ENCODE results near the gene YPEL5. TPM values are rescaled to one million over a fixed set of nuclear protein-coding genes. Genes with fewer than 3 reads are reported as not detected.

YPEL5 gene
- total and polyA plus RNA-seq, 2 experiments from 2014 or later, result 94.4 to 98.3 TPM

DNA sequence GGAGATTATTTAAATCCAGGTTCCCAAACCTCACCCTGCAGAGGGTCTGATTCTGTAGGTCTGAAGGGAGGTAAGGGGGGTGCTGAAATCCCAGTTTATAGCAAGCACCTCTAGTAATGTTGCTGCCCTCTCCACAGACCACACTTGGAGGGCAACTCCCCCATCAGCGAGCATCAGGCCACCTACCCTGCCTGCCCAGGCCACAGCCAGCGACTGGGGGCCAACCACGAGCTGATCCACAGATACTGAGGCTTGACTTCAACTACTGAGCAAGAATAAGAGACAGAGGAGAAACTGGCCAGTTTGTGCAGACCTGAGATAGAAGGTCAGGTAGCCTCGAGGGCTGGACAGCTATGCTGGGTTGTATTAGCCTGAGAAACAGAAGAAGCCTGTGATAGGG lies 48.2 kb downstream of the YPEL5 start:
- no peaks in the 10 kb centered on the region for H3K79me2 ChIP-seq
- H3K27ac ChIP-seq, result no peak overlapping the region
- no peaks in the 10 kb centered on the region for H3K9me3 ChIP-seq (ENCODE audit: low read depth)
- H3K4me1 ChIP-seq (ENCODE audit: insufficient read depth), result peaks cover 11% of the 10 kb centered on the region
- DNase-seq (ENCODE audit: low spot score), result no peak
- no peaks in the 10 kb centered on the region for H3K27me3 ChIP-seq
- 96% methylated on average over 4 of the region's 4 CpGs for WGBS (ENCODE audit: low lambda C conversion rate, missing lambda C conversion rate)
- TF ChIP-seq, protein P1, sequence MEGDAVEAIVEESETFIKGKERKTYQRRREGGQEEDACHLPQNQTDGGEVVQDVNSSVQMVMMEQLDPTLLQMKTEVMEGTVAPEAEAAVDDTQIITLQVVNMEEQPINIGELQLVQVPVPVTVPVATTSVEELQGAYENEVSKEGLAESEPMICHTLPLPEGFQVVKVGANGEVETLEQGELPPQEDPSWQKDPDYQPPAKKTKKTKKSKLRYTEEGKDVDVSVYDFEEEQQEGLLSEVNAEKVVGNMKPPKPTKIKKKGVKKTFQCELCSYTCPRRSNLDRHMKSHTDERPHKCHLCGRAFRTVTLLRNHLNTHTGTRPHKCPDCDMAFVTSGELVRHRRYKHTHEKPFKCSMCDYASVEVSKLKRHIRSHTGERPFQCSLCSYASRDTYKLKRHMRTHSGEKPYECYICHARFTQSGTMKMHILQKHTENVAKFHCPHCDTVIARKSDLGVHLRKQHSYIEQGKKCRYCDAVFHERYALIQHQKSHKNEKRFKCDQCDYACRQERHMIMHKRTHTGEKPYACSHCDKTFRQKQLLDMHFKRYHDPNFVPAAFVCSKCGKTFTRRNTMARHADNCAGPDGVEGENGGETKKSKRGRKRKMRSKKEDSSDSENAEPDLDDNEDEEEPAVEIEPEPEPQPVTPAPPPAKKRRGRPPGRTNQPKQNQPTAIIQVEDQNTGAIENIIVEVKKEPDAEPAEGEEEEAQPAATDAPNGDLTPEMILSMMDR (IDR thresholded peaks at IDR 0.05; ENCODE audit: poor library complexity), result no peak
- H4K20me1 ChIP-seq (ENCODE audit: insufficient read depth, poor library complexity, severe bottlenecking), result no peaks in the 10 kb centered on the region
- no peak overlapping the region for H3K4me3 ChIP-seq
- no peaks in the 10 kb centered on the region for H3K36me3 ChIP-seq (replicated peaks; ENCODE audit: insufficient read depth, low read depth)
- H3K9me2 ChIP-seq (replicated peaks; ENCODE audit: insufficient read depth), result no peaks in the 10 kb centered on the region
- H3K4me2 ChIP-seq, result no peak overlapping the region
- H2AFZ ChIP-seq, result no peak overlapping the region

DNA sequence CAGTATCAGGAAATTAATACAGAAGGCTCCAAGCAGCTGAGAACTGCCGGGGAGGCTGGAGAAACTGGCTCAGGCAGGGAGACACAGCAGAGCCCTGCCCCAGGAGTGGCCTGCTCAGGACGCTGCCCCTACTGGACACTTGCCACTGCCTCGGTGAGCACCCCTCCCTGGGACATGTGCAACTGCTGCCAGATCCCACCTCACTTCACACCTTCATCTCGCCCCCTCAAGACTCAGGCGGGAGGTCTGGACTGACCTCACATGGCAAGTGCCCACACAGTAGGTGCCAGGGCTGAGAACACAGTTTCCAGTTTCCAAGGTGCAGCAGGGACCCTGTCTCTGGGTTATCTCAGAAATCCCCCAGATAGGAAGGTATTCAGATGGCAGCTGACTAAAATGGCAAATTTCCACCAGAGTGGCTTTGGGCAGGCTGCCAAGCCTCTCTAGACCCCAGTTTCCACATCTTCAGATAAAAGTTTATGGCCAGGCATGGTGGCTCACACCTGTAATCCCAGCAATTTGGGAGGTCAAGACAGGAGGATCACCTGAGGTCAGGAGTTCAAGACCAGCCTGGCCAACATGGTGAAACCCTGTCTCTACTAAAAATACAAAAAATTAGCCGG lies 50.9 kb downstream of the YPEL5 start:
- Histone ChIP-seq H3K4me2 (no peak overlapping the region), H3K36me3 (replicated peaks; ENCODE audit: insufficient read depth, low read depth) (no peaks in the 10 kb centered on the region), H3K4me3 (no peak overlapping the region), H3K27me3 (no peaks in the 10 kb centered on the region), H2AFZ (no peak overlapping the region), H3K9me2 (replicated peaks; ENCODE audit: insufficient read depth) (no peaks in the 10 kb centered on the region), H3K79me2 (no peaks in the 10 kb centered on the region), H3K4me1 (ENCODE audit: insufficient read depth) (peaks cover 4% of the 10 kb centered on the region), H3K27ac (no peak overlapping the region), H4K20me1 (ENCODE audit: insufficient read depth, poor library complexity, severe bottlenecking) (no peaks in the 10 kb centered on the region), H3K9me3 (ENCODE audit: low read depth) (no peaks in the 10 kb centered on the region)
- DNase-seq (ENCODE audit: low spot score), result no peak
- no peak for TF ChIP-seq EZH2 (IDR thresholded peaks at IDR 0.05; ENCODE audit: borderline replicate concordance)
- TF ChIP-seq, protein P1 (IDR thresholded peaks at IDR 0.05; ENCODE audit: poor library complexity), result peak; percentile 5
- 84% methylated on average over 6 of the region's 6 CpGs for WGBS (ENCODE audit: low lambda C conversion rate, missing lambda C conversion rate)

DNA sequence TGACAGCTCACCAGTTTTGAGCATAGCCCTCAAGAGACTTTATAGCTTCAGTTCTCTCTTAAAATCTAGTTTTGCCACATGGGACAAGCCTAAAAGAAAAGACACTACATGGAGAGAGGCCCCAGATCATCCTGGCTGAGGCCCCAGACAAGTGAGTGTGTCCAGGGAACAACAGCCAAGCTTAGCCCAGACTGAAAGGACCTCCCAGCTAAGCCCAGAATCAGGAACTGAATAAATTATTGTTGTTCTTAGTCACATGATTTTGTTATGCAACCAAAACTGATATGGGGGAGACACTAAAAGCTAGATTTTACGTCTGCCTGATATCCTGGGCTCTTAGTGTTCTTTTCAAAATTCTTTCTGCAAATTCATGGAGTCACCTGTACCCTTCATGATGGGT lies 55.2 kb downstream of the YPEL5 start:
- 62% methylated on average over 1 of the region's 1 CpG for WGBS (ENCODE audit: low lambda C conversion rate, missing lambda C conversion rate)
- H3K27ac ChIP-seq, result no peak overlapping the region
- H3K9me2 ChIP-seq (replicated peaks; ENCODE audit: insufficient read depth), result no peaks in the 10 kb centered on the region
- H3K4me1 ChIP-seq (ENCODE audit: insufficient read depth), result no peaks in the 10 kb centered on the region
- TF ChIP-seq, protein P1 (IDR thresholded peaks at IDR 0.05; ENCODE audit: poor library complexity), result no peak
- TF ChIP-seq EZH2 (IDR thresholded peaks at IDR 0.05; ENCODE audit: borderline replicate concordance) (no peak), EZH2phosphoT487 (IDR thresholded peaks at IDR 0.05; ENCODE audit: low read depth, severe bottlenecking, unreplicated experiment) (no peak)
- H3K4me3 ChIP-seq, result no peak overlapping the region
- no peaks in the 10 kb centered on the region for H3K79me2 ChIP-seq
- no peak for DNase-seq (ENCODE audit: low spot score)
- no peaks in the 10 kb centered on the region for H3K9me3 ChIP-seq (ENCODE audit: low read depth)
- no peaks in the 10 kb centered on the region for H3K36me3 ChIP-seq (replicated peaks; ENCODE audit: insufficient read depth, low read depth)
- H2AFZ ChIP-seq, result no peak overlapping the region
- no peaks in the 10 kb centered on the region for H3K27me3 ChIP-seq
- H3K4me2 ChIP-seq, result no peak overlapping the region
- H4K20me1 ChIP-seq (ENCODE audit: insufficient read depth, poor library complexity, severe bottlenecking), result no peaks in the 10 kb centered on the region

DNA sequence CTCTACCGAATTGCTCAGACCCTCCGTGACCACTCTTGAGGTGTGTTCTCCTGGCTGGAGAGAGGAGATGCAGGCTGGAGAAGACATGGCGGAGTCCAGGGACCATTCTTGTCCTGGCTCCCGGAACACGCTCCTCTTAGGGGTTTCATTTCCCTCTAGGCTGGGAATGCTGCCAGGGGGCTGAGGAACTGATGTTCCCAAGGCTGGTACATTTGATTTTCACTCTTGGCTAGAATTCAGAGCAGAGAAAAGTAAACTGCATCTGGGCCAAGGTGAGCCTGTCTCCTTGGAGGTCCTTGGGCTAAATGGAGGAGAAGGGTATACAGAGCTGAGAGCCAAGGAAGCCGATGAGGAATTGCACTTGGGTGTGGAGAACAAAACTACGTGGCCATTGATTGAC lies 56.3 kb downstream of the YPEL5 start:
- Histone ChIP-seq H3K4me2 (no peak overlapping the region), H3K4me3 (no peak overlapping the region), H3K27me3 (no peaks in the 10 kb centered on the region), H3K4me1 (ENCODE audit: insufficient read depth) (no peaks in the 10 kb centered on the region), H3K9me2 (replicated peaks; ENCODE audit: insufficient read depth) (no peaks in the 10 kb centered on the region), H3K9me3 (ENCODE audit: low read depth) (no peaks in the 10 kb centered on the region), H3K36me3 (replicated peaks; ENCODE audit: insufficient read depth, low read depth) (no peaks in the 10 kb centered on the region), H3K79me2 (no peaks in the 10 kb centered on the region), H3K27ac (no peak overlapping the region), H2AFZ (no peak overlapping the region), H4K20me1 (ENCODE audit: insufficient read depth, poor library complexity, severe bottlenecking) (no peaks in the 10 kb centered on the region)
- no peak for DNase-seq (ENCODE audit: low spot score)
- WGBS (ENCODE audit: low lambda C conversion rate, missing lambda C conversion rate), result 89% methylated on average over 7 of the region's 7 CpGs
- TF ChIP-seq EZH2 (IDR thresholded peaks at IDR 0.05; ENCODE audit: borderline replicate concordance) (no peak), EZH2phosphoT487 (IDR thresholded peaks at IDR 0.05; ENCODE audit: low read depth, severe bottlenecking, unreplicated experiment) (no peak)
- TF ChIP-seq, protein P1 (IDR thresholded peaks at IDR 0.05; ENCODE audit: poor library complexity), result no peak

Data from hepatocyte (in vitro differentiated cells).